ENCODE measurements around the gene LAMA1.

DNA sequence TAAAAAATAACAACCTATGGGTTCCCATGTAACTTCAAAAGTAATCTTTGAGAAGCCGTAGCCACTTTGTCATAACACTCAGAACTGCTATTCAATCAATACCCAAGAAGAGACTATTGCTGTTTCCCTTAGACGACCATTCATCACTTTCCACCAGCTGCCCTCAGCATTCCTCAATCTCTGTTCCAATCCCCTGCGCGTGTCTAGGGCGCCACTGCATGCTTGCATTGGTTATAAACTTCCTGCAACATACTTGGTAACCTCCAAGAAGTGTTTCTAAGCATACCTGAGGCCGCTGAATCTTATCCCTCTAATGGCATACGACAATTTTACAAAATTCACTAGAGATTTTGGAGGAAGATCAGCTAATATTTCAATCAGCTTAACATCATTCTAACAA is 134.2 kb downstream of the LAMA1 start:
- TF ChIP-seq GATA2 (IDR thresholded peaks at IDR 0.05; ENCODE audit: low read depth, low read length), result no peak
- TF ChIP-seq GATA3 (IDR thresholded peaks at IDR 0.05; ENCODE audit: low read depth, low read length), result no peak

Data from SH-SY5Y (cell line).